OCI-LY7 (cell line): Measurements from ENCODE around the gene QSOX1. TPM values are rescaled to one million over a fixed set of nuclear protein-coding genes. Genes with fewer than 3 reads are reported as not detected.

ENCODE experiments used
- BruUV-seq: library from RNA; stranded (reverse); fragments of 400-500 nt; replicated peaks from 2 replicates; lab custom pipeline; 2021; lab: Mats Ljungman, UMichigan
- CTCF ChIA-PET: fragments of 300-600 bp; sonication (Branson Sonifier 250); formaldehyde crosslinking; loops from one replicate; lab custom pipeline; 2022; ENCODE audit warnings: antibody characterized with exemption; ENCODE audit not compliant: unreplicated experiment; lab: Charles Lee
- POLR2A ChIA-PET: fragments of 300-600 bp; sonication (Branson Sonifier 250); formaldehyde crosslinking; loops from one replicate; lab custom pipeline; 2022; ENCODE audit warnings: antibody characterized with exemption; lab: Charles Lee
- DNase-seq: peaks from one replicate; pipeline ENCODE4 v3.0.0-alpha.2; 2015; ENCODE audit warnings: low spot score
- H2AFZ ChIP-seq: fragments of 200-600 bp; sonication (generic), shearing (Covaris generic); 2 replicates; pipeline ENCODE4 v1.6.1; 2014; ENCODE audit warnings: mild to moderate bottlenecking, antibody characterized with exemption, low read length, moderate library complexity
- H3K27ac ChIP-seq: fragments of 200-600 bp; sonication (generic); 2 replicates; pipeline ENCODE4 v1.5.1; 2014; ENCODE audit warnings: mixed run types, low read depth, mild to moderate bottlenecking, moderate library complexity, low read length, inconsistent platforms; ENCODE audit not compliant: poor library complexity, severe bottlenecking
- H3K36me3 ChIP-seq: fragments of 200-600 bp; sonication (generic); 2 replicates; pipeline ENCODE4 v1.6.1; 2014; ENCODE audit warnings: mild to moderate bottlenecking, antibody characterized with exemption, low read length, moderate library complexity, mixed read lengths; ENCODE audit not compliant: insufficient read depth
- H3K4me1 ChIP-seq: fragments of 200-600 bp; sonication (generic); 2 replicates; pipeline ENCODE4 v1.5.1; 2014; ENCODE audit warnings: mild to moderate bottlenecking, low read length; ENCODE audit not compliant: insufficient read depth, poor library complexity, severe bottlenecking
- H3K4me2 ChIP-seq: fragments of 200-600 bp; sonication (generic); 2 replicates; pipeline ENCODE4 v1.6.1; 2014; ENCODE audit warnings: mild to moderate bottlenecking, low read length
- H3K4me3 ChIP-seq: fragments of 200-600 bp; sonication (generic); 2 replicates; pipeline ENCODE4 v1.5.1; 2014; ENCODE audit warnings: mild to moderate bottlenecking, low read depth, low read length; ENCODE audit not compliant: poor library complexity, severe bottlenecking
- H3K79me2 ChIP-seq: fragments of 200-600 bp; sonication (generic); 2 replicates; pipeline ENCODE4 v1.6.1; 2016; ENCODE audit warnings: low read depth, mild to moderate bottlenecking, low read length, moderate library complexity, mixed read lengths; ENCODE audit not compliant: insufficient read depth
- H3K9me2 ChIP-seq: fragments of 200-600 bp; sonication (generic); 2 replicates; pipeline ENCODE4 v1.6.1; 2016; ENCODE audit warnings: mild to moderate bottlenecking, low read length, mixed read lengths; ENCODE audit not compliant: insufficient read depth
- H3K9me3 ChIP-seq: fragments of 200-600 bp; sonication (generic); 2 replicates; pipeline ENCODE4 v1.6.1; 2014; ENCODE audit warnings: mild to moderate bottlenecking, mixed run types, low read length, mixed read lengths
- H4K20me1 ChIP-seq: fragments of 200-600 bp; sonication (generic); 2 replicates; pipeline ENCODE4 v1.6.1; 2014; ENCODE audit warnings: mild to moderate bottlenecking, antibody characterized with exemption, low read length, moderate library complexity, mixed read lengths; ENCODE audit not compliant: insufficient read depth
- CTCF ChIP-seq: fragments of 200-600 bp; sonication (generic); conservative IDR thresholded peaks from 2 replicates; pipeline ENCODE4 v1.5.1; 2014; ENCODE audit warnings: mild to moderate bottlenecking, antibody characterized with exemption, low read length, moderate library complexity, mixed read lengths
- EZH2phosphoT487 ChIP-seq: fragments of 200-600 bp; sonication (generic); IDR thresholded peaks from 2 replicates; pipeline ENCODE4 v1.6.1; 2018; ENCODE audit warnings: low read depth, borderline replicate concordance, mild to moderate bottlenecking, mixed run types, antibody characterized with exemption, low read length, moderate library complexity, mixed read lengths
- intact Hi-C: fragments of 100-400 bp; cut with micrococcal nuclease; formaldehyde crosslinking; loops from one replicate; pipeline ENCODE4 v1.10.0; 2022; ENCODE audit not compliant: unreplicated experiment
- total RNA-seq, 2 experiments: library from RNA; depleted of rRNA in 1 of 2; stranded (reverse); fragments of >200 nt in 1 of 2; shearing (Covaris generic) in 1 of 2; gene quantifications; 2 replicates each; pipeline ENCODE4 v1.2.3, GENCODE V29; 2014 to 2022

The QSOX1 gene
- total RNA-seq, 2 experiments from 2014 or later: 8.4 to 23.6 TPM

GRCh38 chr1:180194546-180195207 is 40.0 kb downstream of the QSOX1 start:
- Histone ChIP-seq H3K36me3 (no peaks in the 10 kb centered on the region), H3K79me2 (no peaks in the 10 kb centered on the region), H3K4me1 (no peaks in the 10 kb centered on the region), H4K20me1 (no peaks in the 10 kb centered on the region), H3K27ac (no peak overlapping the region), H3K9me2 (no peaks in the 10 kb centered on the region), H3K4me2 (no peak overlapping the region), H2AFZ (no peak overlapping the region), H3K9me3 (no peaks in the 10 kb centered on the region), H3K4me3 (no peak overlapping the region)
- ChIA-PET POLR2A (no interaction called here), CTCF (no interaction called here)
- DNase-seq: no peak
- intact Hi-C loops: no loop called here
- BruUV-seq: no TSS peak
- TF ChIP-seq EZH2phosphoT487: no peak

GRCh38 chr1:180195401-180195800 is 40.7 kb downstream of the QSOX1 start:
- Histone ChIP-seq H2AFZ (no peak overlapping the region), H3K4me3 (no peak overlapping the region), H3K4me2 (no peak overlapping the region), H3K27ac (no peak overlapping the region), H3K4me1 (no peaks in the 10 kb centered on the region), H4K20me1 (no peaks in the 10 kb centered on the region), H3K9me2 (no peaks in the 10 kb centered on the region), H3K36me3 (no peaks in the 10 kb centered on the region), H3K79me2 (no peaks in the 10 kb centered on the region), H3K9me3 (no peaks in the 10 kb centered on the region)
- intact Hi-C loops: no loop called here
- no peak for TF ChIP-seq CTCF
- TF ChIP-seq EZH2phosphoT487: no peak
- CTCF ChIA-PET: no interaction called here
- no TSS peak for BruUV-seq
- POLR2A ChIA-PET: no interaction called here
- no peak for DNase-seq

- TF ChIP-seq CTCF (no peak), EZH2phosphoT487 (no peak)
- CTCF ChIA-PET: no interaction called here
- H2AFZ ChIP-seq: no peak overlapping the region
These were observed 41.2 kb downstream of the QSOX1 start for GRCh38 chr1:180195916-180196315.

More at GRCh38 chr1:180195916-180196315, 41.2 kb downstream of the QSOX1 start:
- no peaks in the 10 kb centered on the region for H3K9me2 ChIP-seq
- H3K9me3 ChIP-seq: no peaks in the 10 kb centered on the region
- H3K36me3 ChIP-seq: no peaks in the 10 kb centered on the region
- no peak overlapping the region for H3K27ac ChIP-seq
- POLR2A ChIA-PET: interaction anchor here (1.7 kb wide), 1 partner anchor 22 kb away, joined by 4 read pairs; no protein-coding TSS in a partner anchor
- H3K4me1 ChIP-seq: no peaks in the 10 kb centered on the region
- H3K4me2 ChIP-seq: no peak overlapping the region
- H3K79me2 ChIP-seq: no peaks in the 10 kb centered on the region
- no peak overlapping the region for H3K4me3 ChIP-seq
- BruUV-seq: no TSS peak
- H4K20me1 ChIP-seq: no peaks in the 10 kb centered on the region
- no peak for DNase-seq
- intact Hi-C loops: no loop called here
